NCI-H187 treated with DMSO at 0.1 percent for 48 hours (cell line): ENCODE measurements around the gene MFGE8.

ENCODE experiments used
- DNase-seq: peaks from one replicate; lab custom pipeline; 2025; lab: John Stamatoyannopoulos, UW

MFGE8 gene

GRCh38 chr15:88918738-88919137 is 5.6 kb upstream of the MFGE8 start:
- DNase-seq = no peak

- no peak for DNase-seq
Measured at GRCh38 chr15:88917760-88918159, 4.6 kb upstream of the MFGE8 start.

DNA sequence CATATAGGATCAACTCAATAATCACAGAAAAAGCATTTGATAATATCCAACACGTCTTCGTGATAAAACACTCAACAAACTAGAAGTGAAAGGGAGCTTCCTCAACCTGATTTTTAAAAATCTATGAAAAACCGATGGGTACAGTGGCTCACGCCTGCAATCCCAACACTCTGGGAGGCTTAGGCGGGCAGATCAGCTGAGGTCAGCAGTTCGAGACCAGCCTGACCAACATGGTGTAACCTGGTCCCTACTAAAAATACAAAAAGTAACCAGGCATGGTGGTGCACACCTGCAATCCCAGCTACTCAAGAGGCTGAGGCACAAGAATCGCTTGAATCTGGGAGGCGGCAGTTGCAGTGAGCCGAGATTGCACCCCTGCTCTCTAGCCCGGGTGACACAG is 2.2 kb upstream of the MFGE8 start:
- DNase-seq = no peak

DNA sequence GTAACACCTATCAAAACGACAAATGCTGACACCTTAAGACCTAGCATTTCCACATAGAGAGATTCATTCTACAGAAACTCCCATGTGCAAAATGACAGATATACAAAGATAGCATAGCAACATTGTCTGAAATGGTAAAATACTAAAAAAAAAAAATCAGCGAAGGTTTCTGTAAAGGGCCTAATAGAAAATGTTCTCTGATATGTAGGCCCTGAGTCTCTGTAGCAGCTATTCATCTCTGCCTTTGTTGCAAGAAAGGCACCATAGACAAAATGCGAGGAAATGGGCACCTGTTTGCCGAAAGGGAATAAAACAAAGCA is 631 bp upstream of the MFGE8 start:
- no peak for DNase-seq

DNA sequence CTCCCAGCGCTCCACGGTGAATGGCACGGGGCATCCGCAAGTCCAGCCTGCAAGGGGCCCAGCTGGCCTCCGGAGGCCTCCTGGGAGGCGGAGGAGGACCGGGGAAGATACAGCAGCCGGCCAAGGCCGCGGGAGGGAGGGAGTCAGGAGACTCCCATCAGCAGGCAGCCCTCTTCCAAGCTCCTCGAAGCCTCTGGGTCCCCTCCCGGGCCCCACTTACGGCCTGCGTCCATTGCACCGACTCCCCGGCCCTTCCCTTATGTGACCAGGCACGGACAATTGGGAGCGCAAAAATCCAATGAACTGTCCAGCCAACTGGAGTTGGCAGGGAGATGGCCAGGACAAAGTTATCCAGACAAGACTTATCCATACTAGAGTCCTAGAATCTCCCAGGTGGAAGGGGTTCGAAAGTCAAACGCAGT is 668 bp downstream of the MFGE8 start:
- DNase-seq = no peak

- no peak for DNase-seq
Measured at GRCh38 chr15:88911766-88912118, 1.4 kb downstream of the MFGE8 start.

DNA sequence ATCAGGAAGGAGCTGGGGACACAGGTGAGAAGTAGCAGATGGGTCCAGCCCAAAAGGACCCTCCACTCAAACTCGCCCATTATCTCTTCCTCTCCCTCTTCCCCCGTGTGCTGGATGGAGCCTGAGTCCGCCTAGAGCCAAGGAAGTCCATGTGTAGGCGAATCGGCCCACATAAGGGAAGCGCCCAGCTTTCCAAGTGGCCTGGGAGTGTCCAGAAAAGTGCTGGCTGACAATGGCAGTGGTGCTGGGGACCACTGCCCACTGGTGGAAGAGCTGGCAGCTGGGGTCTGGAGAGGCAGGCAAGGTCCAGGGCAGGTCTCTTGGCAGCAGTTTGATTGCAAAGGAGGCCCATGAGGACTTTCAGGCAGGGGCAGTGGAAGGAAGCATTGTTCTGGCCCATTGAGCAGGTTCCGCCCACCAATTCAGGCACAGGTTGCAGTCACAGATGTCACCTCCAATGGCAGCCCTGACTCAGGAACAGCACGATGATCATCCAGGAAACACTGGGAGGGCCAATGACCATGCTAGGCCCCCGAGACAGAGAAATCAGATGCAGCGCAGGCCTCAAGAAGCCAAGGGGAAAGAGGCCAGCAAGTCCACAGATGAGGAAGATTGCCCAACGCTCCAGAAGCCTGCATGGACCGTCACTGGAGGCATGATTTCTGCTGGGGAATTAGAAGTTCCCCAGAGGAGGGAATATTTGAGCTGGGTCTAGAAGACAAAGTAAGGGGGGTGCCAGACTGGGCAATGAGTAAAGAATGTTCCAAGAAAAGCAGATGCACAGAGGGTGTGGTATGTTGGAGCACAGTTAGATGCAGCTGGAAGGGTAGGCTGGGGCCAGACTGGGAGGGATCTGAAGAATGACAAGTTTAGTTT is 3.0 kb downstream of the MFGE8 start:
- no peak for DNase-seq

DNA sequence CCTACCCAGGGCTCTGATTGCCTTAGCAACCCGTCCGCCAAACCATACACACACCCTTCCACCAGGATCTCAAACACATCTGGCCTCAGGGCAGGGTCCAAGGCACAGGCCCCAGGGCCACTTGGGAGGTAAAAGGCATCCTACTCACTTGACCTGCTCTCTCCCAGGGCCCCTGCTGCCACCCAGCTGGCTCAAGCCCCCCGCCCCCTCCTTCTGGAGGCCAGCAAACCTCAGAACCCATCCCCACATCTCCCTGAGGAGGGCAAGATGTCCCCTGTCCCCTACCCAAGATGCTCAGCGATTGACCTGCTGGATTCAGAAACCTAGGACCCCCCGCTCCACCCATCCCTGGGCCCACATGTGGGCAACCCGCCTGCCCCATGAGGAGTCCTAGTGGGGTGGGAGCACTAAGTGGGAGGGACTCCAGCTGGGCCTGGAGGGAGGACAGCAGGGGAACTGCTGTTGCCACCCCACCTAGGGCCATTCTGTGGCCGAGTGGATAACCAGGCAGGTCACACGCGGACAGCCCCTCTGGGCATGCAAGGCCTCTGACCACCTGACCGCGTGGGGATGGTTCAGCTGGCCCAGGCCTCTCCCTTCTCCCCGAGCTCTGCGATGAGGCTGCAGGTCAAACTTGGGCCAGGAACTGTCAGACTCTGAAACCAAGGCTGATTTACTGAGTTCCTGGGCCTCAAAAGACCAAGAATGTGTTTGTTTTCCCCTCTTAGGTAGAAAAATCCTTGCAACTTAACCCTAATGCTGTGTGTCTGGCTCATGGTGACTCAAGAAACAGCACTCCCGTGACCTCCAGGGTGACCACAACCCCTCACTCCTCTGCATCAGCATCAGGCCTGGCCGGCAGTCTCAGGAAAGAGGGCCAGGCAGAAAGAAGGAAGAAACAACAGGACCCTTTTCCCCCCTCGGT is 4.2 kb downstream of the MFGE8 start:
- no peak for DNase-seq

DNA sequence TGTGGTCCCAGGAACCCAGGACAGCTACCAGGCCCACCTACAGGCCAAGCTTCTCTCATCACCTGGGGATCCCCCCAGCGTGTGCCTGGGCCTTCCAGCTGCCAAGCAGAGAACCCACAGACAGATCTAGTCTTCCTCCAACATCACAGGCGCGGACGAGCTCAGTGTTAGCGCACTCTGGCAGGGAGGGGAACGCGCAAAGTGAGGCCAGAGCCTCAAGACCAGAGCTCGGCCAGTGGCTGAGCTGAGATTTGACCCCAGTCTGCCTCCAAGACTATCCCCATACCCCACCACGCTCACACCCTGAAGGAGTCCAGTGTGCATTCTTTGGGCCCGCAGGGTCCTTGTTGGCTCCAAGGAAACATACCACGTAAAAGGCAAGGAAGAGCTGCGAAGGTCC is 5.1 kb downstream of the MFGE8 start:
- DNase-seq = no peak

GRCh38 chr15:88907111-88907510 is 6.1 kb downstream of the MFGE8 start:
- DNase-seq = no peak

DNA sequence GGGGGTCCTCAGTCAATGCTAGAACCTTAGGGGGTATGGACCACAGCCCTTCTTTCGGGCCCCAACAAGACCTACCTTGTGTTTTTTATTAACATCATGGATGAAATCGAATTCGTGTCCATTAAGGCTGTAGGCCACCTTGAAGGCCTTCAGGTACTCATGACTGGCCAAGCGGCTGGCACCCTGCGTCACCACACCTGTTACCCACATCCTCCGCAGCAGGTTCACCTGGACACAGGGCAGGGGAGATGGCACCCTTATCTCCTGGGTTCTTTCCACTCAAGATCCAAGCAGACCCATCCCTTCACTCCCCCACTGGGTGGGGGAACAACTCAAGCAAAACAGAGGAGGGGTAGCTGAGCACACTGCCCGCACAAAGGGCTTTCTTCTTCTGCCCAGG is 6.6 kb downstream of the MFGE8 start:
- DNase-seq = no peak

GRCh38 chr15:88906130-88906529 is 7.0 kb downstream of the MFGE8 start:
- no peak for DNase-seq

DNA sequence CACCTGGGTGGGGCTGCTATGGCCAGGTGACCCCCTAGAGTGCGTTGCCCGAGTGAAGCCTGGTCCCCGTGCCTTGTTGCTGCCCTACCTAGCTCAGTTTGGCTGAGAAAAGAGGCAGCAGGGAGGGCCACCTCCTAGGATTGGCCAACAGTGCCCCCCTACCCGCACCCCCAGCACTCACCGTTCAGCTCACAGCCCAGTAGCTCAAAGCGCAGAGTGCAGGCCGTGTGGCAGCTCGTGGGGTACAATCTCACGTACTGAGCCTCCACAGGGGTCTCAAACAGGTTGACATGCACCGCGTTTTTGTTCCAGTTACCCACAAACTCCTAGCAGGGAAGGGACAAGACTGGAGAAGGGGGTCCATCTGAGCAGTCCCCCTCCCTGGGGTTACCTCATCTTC is 7.6 kb downstream of the MFGE8 start:
- no peak for DNase-seq

GRCh38 chr15:88904624-88905327 is 8.4 kb downstream of the MFGE8 start:
- no peak for DNase-seq

- DNase-seq = no peak
Measured at GRCh38 chr15:88904257-88904623, 8.9 kb downstream of the MFGE8 start.

DNA sequence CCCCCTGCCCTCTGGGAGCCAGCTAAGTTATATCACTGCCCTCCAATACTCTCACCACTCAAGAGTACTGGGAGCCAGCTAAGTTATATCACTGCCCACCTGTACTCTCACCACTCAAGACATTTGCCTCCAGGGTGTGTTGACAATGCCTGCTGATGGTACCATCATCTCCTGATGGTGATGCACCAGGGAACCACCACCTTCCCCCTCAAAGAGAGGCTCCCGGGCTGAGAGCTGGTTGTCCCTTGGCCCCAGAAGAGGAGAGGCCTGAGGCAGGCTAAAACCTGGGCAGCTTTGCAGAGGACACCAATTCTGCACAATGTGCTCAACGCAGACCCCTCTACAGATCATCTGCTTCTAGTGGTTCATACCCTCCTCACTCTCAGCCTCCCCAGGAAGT is 10.3 kb downstream of the MFGE8 start:
- no peak for DNase-seq

DNA sequence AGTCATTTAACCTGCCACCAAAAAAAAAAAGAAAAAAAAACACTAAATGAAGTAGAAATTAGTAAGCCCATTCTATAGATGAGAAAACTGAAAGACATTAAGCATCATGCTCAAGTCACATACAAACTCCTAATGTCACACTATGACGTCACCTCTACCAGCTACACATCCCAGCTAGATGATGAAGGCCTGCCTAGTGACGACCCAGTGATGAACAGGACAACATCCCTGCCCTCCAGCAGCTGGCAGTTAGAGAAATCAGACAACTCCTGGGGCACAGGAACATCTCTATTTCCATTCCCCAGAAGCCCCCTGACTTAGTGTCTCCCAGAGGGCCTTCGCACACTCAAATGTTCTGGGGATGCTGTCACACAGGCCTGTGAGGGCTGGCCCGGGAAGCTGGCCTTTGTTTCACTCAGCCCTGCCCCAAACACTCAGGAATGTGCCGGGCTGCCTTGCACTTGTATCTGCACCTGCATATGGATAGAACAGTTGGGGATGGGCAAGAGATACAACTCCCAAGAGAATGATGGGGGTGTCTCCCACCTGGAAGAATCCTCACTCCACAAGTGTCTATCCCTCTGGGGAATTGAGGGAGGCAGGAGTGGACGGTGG is 10.9 kb downstream of the MFGE8 start:
- DNase-seq = no peak

DNA sequence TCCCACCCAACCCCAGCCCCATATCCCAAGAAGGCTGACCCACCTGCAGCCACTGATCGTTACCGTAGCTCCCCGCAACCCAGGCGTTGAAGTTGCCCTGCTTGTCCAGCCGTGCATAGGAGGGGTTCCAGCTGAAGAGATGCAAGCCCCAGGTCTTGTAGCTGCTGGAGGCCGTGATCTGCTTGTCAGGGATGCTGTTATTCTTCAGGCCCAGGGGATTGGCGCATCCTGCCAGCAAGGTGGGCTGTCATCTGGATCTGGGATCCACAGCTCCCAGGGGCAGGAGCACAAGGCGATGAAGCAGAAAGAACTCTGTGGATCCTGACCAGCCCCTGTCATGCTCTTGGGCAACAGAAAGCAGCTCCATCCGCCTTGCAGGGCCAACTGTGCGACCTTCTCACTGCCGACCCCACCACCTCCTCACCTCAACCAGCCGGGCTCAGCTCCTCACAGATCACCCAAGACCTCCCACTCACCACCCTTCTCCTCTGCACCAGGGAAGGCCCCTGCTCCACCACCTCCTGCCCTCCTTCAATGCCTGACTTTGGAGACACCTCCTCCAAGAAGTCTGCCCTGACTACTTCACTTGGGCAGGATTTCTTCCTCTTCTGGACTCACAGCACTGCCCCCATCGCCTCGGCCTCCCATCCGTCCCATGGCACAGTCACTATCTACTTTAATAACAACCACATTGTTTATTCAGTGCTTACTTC is 11.5 kb downstream of the MFGE8 start:
- DNase-seq = no peak

DNA sequence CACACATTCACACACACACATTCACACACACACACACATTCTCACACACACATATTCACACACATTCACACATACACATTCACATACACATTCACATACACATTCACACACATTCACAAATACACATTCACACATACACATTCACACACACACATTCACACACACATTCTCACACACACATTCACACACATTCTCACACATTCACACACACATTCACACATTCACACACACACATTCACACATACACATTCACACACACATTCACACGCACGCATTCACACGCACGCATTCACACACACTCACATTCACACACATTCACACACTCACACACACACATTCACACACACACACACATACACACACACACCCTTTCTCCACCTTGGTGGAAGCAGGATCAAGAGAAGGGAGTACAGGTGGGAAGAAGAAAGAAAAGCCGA is 12.2 kb downstream of the MFGE8 start:
- DNase-seq = no peak

DNA sequence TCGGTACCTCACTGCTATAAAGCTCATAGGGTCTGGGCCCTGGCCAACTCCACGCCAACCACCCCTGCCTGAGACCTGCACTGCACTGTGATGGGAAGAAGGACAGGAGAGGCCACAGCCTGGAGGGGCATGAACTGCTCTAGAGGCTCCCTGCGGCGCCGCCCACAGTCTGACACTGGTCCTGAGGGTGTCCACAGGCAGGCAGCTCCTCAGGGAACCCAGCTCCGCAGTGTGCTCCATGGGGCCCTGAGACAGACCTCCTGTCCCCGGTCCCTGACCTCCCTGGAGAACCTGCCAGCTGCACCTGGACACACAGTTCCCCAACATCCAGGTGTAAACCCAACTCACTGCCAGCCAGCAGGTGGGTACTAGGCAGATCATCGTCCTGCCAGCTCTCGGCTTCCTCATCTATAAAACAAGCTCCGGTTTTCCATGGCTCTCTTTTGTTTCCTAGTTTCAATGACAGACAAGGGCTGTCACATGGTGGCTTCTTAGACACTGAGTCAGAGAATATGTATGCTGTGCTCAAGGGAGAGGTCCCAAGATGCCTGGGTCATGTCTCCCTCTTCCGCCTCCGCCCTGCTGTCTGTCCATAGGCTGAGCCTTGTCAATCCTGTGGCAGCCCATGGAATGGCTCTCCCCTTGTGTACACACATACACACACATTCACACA is 12.7 kb downstream of the MFGE8 start:
- DNase-seq = no peak

- no peak for DNase-seq
Measured at GRCh38 chr15:88899251-88899650, 13.9 kb downstream of the MFGE8 start.
